ENCODE results near the gene MTHFSD.

MTHFSD gene

GRCh38 chr16:86509759-86510464, 45.1 kb downstream of the MTHFSD start:
- H3K36me3 Mint-ChIP-seq (ENCODE audit: low read depth), result no peaks in the 10 kb centered on the region

GRCh38 chr16:86508947-86509758, 45.9 kb downstream of the MTHFSD start:
- peak overlapping the region; percentile 73 to 84 (median 82) for H3K4me3 Mint-ChIP-seq
- H3K36me3 Mint-ChIP-seq (ENCODE audit: low read depth), result no peaks in the 10 kb centered on the region
- H3K4me1 Mint-ChIP-seq, result peaks cover 28% of the 10 kb centered on the region
- peaks cover 95% of the 10 kb centered on the region for H3K27me3 Mint-ChIP-seq (ENCODE audit: low read depth)
- TF ChIP-seq CTCF (IDR thresholded peaks at IDR 0.05; ENCODE audit: unreplicated experiment in 3 of 3), result no peak
- peaks cover 4% of the 10 kb centered on the region for H3K9me3 Mint-ChIP-seq
- no peak overlapping the region for H3K27ac Mint-ChIP-seq

More at GRCh38 chr16:86509759-86510464, 45.1 kb downstream of the MTHFSD start:
- H3K9me3 Mint-ChIP-seq, result no peaks in the 10 kb centered on the region
- peaks cover 27% of the 10 kb centered on the region for H3K4me1 Mint-ChIP-seq
- TF ChIP-seq CTCF (IDR thresholded peaks at IDR 0.05; ENCODE audit: unreplicated experiment in 3 of 3), result no peak
- H3K27me3 Mint-ChIP-seq (ENCODE audit: low read depth), result peaks cover 95% of the 10 kb centered on the region
- peak overlapping the region in 2 of 3 experiments; percentile 19 to 73 for H3K4me3 Mint-ChIP-seq
- no peak overlapping the region for H3K27ac Mint-ChIP-seq

- H3K4me3 Mint-ChIP-seq, result peak overlapping the region; percentile 57 to 73 (median 72)
- H3K27me3 Mint-ChIP-seq (ENCODE audit: low read depth), result peaks cover 95% of the 10 kb centered on the region
- no peaks in the 10 kb centered on the region for H3K36me3 Mint-ChIP-seq (ENCODE audit: low read depth)
- H3K4me1 Mint-ChIP-seq, result peaks cover 28% of the 10 kb centered on the region
- peaks cover 4% of the 10 kb centered on the region for H3K9me3 Mint-ChIP-seq
- TF ChIP-seq CTCF (IDR thresholded peaks at IDR 0.05; ENCODE audit: unreplicated experiment in 3 of 3), result no peak
- H3K27ac Mint-ChIP-seq, result no peak overlapping the region
These were observed 46.7 kb downstream of the MTHFSD start for GRCh38 chr16:86508028-86508946.

- Mint-ChIP-seq H3K9me3 (peaks cover 4% of the 10 kb centered on the region), H3K36me3 (ENCODE audit: low read depth) (no peaks in the 10 kb centered on the region), H3K27me3 (ENCODE audit: low read depth) (peaks cover 95% of the 10 kb centered on the region), H3K4me1 (peaks cover 28% of the 10 kb centered on the region), H3K27ac (no peak overlapping the region), H3K4me3 (peak overlapping the region; percentile 57 to 73 (median 72))
- no peak for TF ChIP-seq CTCF (IDR thresholded peaks at IDR 0.05; ENCODE audit: unreplicated experiment in 3 of 3)
These were observed 47.6 kb downstream of the MTHFSD start for GRCh38 chr16:86507173-86508027.

All from nephron (organoid).